ENCODE data around the gene BDP1. TPM values are rescaled to one million over a fixed set of nuclear protein-coding genes. Genes with fewer than 3 reads are reported as not detected.

The BDP1 gene
- total RNA-seq, 1 experiment from 2014 or later, result 22.0 TPM

- Histone ChIP-seq H2AFZ (ENCODE audit: low read depth, low read length, poor library complexity, severe bottlenecking) (no peak overlapping the region), H3K79me2 (ENCODE audit: insufficient read depth, low read length) (no peaks in the 10 kb centered on the region), H3K9me2 (ENCODE audit: insufficient read depth) (no peaks in the 10 kb centered on the region), H3K9ac (ENCODE audit: low read length) (no peak overlapping the region), H3K27me3 (ENCODE audit: insufficient read depth, low read length) (no peaks in the 10 kb centered on the region), H3K27ac (ENCODE audit: low read depth, low read length) (no peak overlapping the region), H3K4me1 (ENCODE audit: control insufficient read depth in 1 of 2, insufficient read depth in 2 of 2, low read length in 2 of 2) (no peaks in the 10 kb centered on the region), H3K36me3 (ENCODE audit: control insufficient read depth in 1 of 2, insufficient read depth in 2 of 2, low read length in 2 of 2) (peaks cover 15 to 30% of the 10 kb centered on the region in 2 experiments), H3K9me3 (ENCODE audit: control insufficient read depth in 1 of 2, insufficient read depth in 1 of 2, low read depth in 1 of 2, low read length in 2 of 2) (no peaks in the 10 kb centered on the region), H3K4me2 (ENCODE audit: low read length) (no peak overlapping the region), H3K4me3 (replicated peaks in 1 of 2; ENCODE audit: low read depth in 1 of 2, low read length in 2 of 2) (no peak overlapping the region), H4K20me1 (ENCODE audit: insufficient read depth) (no peaks in the 10 kb centered on the region)
- no peak for TF ChIP-seq TCF7L2 (IDR thresholded peaks at IDR 0.05; ENCODE audit: borderline replicate concordance, extremely low read depth, insufficient read depth, insufficient read length)
- TF ChIP-seq CEBPB (IDR thresholded peaks at IDR 0.05; ENCODE audit: low read depth), result no peak
- TF ChIP-seq REST (IDR thresholded peaks at IDR 0.05; ENCODE audit: low read depth), result no peak
- TF ChIP-seq YY1 (IDR thresholded peaks at IDR 0.05; ENCODE audit: extremely low read depth, insufficient replicate concordance, low read depth, low read length), result no peak
- TF ChIP-seq POLR2A (IDR thresholded peaks at IDR 0.05; ENCODE audit: borderline replicate concordance, extremely low read depth, insufficient read depth, insufficient read length), result no peak
- no peak for TF ChIP-seq SIN3A (IDR thresholded peaks at IDR 0.05; ENCODE audit: low read depth)
- no peak for TF ChIP-seq SP1 (IDR thresholded peaks at IDR 0.05; ENCODE audit: low read depth)
- no peak for TF ChIP-seq EZH2 (IDR thresholded peaks at IDR 0.05)
- no peak for TF ChIP-seq EGR1 (IDR thresholded peaks at IDR 0.05; ENCODE audit: low read depth)
- no peak for TF ChIP-seq POLR2AphosphoS5 (IDR thresholded peaks at IDR 0.05; ENCODE audit: low read depth, low read length)
- no peak for TF ChIP-seq FOSL1 (IDR thresholded peaks at IDR 0.05; ENCODE audit: low read depth)
- ATAC-seq (no peak), DNase-seq (ENCODE audit: low read depth, low spot score) (no peak)
- intact Hi-C loops (cut with micrococcal nuclease), result loop anchor here (10.0 kb wide), 1 partner anchor 48 kb away; no protein-coding TSS in a partner anchor
- POLR2A ChIA-PET, result no interaction called here
- CTCF ChIA-PET, result no interaction called here
- RAD21 ChIA-PET (ENCODE audit: low non-redundant PET in 1 of 2, low total read pairs in 2 of 2, uncharacterized antibody in 2 of 2, unreplicated experiment in 2 of 2), result no interaction called here
- BruUV-seq (replicated peaks), result no TSS peak
Observed at GRCh38 chr5:71563161-71563560, 107.7 kb downstream of the BDP1 start.
